Activated CD4-positive, alpha-beta T cell treated with anti-CD3 and anti-CD28 coated beads, Interleukin-2, amount 50 U/mL, for 1 hour (primary cell): ENCODE measurements around the gene FYCO1.

Experiments used
- DNase-seq: peaks from one replicate; pipeline ENCODE4 v3.0.0-alpha.2; 2020

The FYCO1 gene

GRCh38 chr3:45940004-45940780 lies 55.4 kb downstream of the FYCO1 start:
- DNase-seq, result no peak

- DNase-seq, result no peak
These were observed 56.3 kb downstream of the FYCO1 start for GRCh38 chr3:45939341-45939771.

DNA sequence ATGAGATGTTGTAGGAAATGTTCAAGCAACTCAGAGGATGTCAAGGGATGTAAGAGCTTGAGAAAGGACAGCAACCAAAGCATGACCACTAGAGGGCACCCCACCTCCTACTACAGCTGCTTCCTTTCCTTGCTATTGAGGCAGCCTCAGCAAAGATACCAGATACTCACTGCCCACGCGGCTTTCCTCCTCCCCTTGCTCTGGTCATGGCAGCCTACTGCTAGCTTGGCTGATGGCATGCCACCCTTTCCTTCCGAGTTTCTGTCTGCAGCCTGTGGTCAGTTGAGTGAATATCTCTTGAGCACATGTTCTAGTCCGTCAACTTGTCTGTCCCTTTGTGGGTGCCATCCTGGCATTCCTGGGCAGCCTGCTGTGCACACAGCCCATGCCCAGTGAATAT lies 56.8 kb downstream of the FYCO1 start:
- peak; percentile 84 for DNase-seq

- no peak for DNase-seq
These were observed 57.6 kb downstream of the FYCO1 start for GRCh38 chr3:45938043-45938435.

- DNase-seq, result no peak
These were observed 58.2 kb downstream of the FYCO1 start for GRCh38 chr3:45937206-45938042.

DNA sequence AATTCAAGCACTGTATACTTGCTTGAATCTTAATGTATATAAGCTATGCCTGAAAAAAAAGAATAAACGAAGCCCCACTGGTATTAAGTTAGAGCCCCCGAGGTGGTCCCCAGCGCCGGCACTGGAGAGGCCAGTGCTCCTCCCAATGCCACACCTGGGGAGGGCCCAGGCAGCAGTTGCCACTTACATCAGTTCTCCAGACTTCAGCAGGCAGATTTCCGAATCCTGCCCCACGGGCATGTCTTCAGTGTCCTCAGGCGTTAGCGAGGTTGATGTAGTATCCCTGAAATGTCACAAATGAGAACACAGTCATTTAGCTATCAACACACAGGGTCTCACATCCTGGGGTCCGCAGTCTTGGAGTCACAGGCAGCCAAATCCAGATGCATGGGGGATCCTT lies 59.4 kb downstream of the FYCO1 start:
- no peak for DNase-seq

DNA sequence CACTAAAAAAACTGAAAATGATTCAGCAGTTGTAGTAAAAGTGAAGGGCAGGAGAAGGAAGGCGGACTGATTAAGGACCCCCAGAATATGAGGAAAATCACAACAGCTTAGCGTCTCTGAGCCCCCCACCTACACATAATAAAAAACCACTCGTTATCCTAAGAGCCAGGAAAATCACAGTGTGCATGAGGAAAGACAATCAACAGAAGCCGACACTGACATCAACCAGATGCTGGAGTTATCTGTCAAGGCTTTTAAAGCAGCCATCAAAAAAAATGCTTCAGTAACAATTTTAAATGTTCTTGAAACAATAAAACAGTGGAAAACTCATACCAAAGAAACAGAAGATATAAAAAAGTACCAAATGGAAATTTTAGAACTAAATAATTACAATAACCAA lies 62.0 kb downstream of the FYCO1 start:
- no peak for DNase-seq

- DNase-seq, result no peak
These were observed 63.5 kb downstream of the FYCO1 start for GRCh38 chr3:45932112-45932511.

DNA sequence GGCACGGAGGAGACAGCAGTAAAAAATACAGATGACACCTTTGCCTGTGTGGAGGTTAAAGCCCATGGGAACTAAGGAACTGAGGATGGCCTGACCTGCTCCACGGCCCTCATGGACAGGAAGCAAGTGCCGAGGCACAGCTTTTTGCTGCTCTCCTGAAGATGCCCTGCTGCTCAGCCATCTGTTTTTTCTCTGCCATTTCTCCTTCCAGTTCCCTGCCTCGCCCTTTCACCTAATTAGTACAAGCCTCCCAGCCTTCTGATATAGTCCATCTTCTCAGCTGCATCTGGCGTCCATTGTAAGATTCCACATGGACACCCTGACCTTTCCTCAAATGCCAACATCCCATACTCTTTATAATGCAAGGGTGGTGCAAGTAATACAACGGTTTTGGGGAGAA lies 64.1 kb downstream of the FYCO1 start:
- DNase-seq, result no peak

- DNase-seq, result peak; percentile 66
These were observed 66.5 kb downstream of the FYCO1 start for GRCh38 chr3:45929042-45929679.

DNA sequence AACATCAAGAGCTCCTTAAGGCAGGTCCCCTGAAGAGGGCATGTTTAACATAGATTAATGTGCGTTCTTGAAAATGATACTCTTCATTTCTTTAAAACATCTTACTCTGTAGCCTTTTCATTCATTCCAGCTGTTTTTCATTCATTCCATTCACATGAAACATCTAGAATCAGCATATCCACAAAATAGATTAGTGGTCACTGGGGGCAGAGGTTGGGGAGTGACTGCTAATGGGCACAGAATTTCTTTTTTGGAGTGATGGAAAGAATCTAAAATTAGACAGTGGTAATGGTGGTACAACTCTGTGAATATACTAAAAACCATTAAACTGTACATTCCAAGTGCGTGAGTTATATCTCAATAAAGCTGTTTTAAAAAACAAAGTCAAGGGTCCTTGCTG lies 67.7 kb downstream of the FYCO1 start:
- DNase-seq, result no peak

- DNase-seq, result no peak
These were observed 71.9 kb downstream of the FYCO1 start for GRCh38 chr3:45923755-45924154.

GRCh38 chr3:45922950-45923590 lies 72.6 kb downstream of the FYCO1 start:
- DNase-seq, result no peak

- DNase-seq, result no peak
These were observed 73.6 kb downstream of the FYCO1 start for GRCh38 chr3:45922039-45922326.

DNA sequence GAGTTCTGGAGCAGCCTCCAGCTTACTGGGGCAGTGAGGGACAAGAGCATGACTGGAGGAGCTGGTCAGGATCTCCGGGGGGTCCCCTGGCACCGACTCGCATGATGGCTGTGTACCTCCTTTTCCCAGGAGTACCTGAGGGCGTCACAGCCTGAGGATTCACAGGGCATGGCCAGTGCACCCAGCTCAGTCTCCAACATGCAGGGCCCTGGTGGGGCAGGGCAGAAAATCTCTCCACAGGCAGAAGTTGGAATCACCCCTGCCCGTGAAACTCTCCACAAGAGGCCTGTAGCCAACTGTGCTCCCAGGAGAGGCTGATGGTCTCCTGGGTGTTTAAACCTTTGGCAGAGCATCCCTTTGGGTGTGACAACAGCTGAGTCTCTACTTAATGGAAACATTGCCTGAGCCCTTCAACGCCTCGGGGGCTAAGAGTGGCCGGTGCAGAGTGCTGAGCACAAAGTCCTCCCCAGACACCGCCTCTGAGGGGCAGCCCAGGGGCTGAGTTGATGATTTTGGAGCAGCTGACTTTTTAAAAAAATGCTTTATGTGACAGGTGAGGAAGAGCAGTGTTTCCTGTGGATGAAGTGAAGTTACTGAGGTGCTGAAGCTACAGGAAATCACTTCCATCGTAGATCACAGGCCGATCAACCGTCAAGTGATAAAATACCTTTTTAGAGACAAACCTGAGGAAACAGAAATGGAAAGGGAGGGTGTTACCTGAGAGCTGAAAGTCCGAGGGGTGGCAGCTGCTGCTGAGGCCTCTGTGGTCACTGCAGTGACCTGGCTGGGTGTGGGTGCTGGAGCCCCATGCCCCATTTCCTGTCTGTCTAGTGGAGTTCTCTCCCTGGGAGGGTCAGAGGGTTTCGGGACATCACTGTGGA lies 74.2 kb downstream of the FYCO1 start:
- no peak for DNase-seq

DNA sequence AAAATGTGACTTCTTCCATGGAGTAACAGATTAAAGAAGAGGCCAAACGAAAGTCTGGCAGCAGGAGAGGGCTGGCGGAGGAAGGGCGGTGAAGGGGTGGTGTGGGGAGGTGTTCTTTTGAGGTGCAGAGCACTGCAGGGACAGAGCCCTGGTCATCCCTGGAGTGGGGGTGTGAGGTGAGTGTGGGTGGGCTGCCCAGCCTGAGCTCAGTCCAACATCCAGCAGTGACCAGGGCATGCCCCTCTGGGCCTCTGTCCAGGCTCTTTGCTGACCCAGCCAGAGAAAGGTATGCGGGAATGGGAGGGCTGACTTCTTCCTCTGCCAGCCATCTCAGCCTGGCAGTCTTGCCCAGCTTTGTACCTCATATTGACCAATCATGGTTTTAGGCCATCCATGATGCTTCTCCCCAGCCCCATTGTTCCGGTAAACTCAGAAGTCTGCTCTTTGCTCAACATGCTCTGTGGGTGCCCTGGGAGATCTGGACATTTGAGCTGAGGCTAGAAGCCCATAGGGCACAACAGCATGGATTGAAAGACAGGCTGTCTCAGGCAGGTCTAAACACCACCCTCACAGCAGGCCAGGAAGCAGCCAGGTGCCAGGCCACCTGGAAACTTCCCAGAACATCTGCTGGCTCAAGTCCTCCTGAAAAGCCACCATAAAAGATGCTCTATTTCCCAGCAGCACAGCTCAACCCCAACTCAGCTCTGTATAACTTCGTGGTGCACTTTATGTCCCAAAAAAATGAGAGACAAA lies 78.3 kb downstream of the FYCO1 start:
- no peak for DNase-seq

DNA sequence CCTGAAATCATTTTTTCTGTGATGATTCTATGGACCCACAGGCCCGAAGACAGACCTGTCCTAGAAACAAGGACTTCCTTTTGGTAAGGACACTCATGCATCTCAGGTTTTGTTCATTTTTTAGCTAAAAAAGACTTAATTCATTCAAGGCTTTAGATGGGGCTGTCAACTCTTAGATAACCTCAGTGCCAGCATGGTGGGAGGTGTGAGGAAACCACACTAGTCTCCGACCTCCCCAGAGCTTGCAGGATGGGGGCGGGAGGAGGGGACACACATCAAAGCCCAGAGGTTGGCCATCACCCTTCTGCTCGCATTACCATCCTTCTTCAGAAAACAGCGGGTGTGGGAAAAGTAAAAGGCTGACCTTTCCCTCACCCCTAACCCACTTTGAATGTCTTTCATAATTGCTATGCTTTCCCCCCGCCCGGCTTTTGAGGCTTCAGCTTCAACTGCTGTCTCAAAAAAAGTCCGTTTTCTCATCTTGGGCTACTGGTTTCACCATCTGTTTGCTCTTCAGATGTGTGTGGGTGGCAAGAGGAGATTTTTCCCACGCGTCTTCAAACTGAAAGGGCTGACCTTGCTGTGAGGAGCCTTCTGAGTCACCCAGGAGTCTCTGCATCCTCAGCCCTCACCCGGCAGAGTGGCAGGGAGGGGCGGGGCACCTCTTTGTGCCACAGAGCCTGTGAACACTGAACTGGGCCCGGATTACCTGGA lies 79.9 kb downstream of the FYCO1 start:
- peak; percentile 71 for DNase-seq

- no peak for DNase-seq
These were observed 80.6 kb downstream of the FYCO1 start for GRCh38 chr3:45915059-45915439.

DNA sequence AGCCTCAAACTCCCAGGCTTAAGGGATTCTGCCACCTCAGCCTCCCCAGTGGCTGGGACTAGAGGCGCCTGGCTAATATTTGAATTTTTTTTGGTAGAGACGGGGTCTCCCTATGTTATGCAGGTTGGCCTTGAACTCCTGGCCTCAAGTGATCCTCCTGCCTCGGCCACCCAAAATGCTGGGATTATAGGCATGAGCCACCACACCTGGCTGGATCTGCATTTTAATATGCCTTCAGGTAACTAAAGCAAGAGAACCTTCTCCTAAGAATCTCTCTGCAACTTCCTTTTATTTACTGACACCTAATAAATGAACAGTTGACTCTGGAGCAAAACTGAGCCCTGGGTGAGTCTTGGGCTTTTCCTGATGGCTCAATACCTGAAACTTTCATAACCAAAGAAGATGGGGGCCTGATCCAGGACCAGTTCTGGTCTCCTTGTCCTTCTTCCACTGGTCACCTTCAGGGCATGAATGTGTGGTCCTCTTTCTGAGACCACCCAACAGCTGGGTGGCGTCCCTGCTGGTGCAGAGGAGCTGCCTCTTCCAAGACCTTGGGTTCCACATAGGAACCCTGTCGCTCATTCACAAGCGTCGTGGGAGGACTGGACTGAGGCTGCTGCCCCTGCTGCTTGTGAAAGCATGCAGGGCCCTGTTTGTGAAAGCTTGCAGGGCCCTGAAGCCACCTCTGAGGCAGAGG lies 81.1 kb downstream of the FYCO1 start:
- no peak for DNase-seq

- DNase-seq, result no peak
These were observed 83.2 kb downstream of the FYCO1 start for GRCh38 chr3:45912435-45912834.
